Smooth muscle cell (in vitro differentiated cells): ENCODE results near the gene SUSD4. TPM values are rescaled to one million over a fixed set of nuclear protein-coding genes. Genes with fewer than 3 reads are reported as not detected.

Experiments
- DNase-seq: peaks from one replicate; lab custom pipeline; 2025; ENCODE audit not compliant: unreplicated experiment; lab: John Stamatoyannopoulos, UW
- H2AFZ ChIP-seq: fragments of 200-600 bp; sonication (generic); 2 replicates; pipeline ENCODE4 v1.6.0; 2016; ENCODE audit warnings: antibody characterized with exemption, low read depth, mild to moderate bottlenecking
- H3F3A ChIP-seq: fragments of 200-600 bp; sonication (generic); 2 replicates; pipeline ENCODE4 v1.6.0; 2017; ENCODE audit warnings: antibody characterized with exemption, low read depth
- H3K27ac ChIP-seq: fragments of 200-600 bp; sonication (generic); 2 replicates; pipeline ENCODE4 v1.5.1; 2016; ENCODE audit warnings: low read depth, mild to moderate bottlenecking
- H3K27me3 ChIP-seq: fragments of 200-600 bp; sonication (generic); 2 replicates; pipeline ENCODE4 v1.6.1; 2016; ENCODE audit warnings: low read depth, mild to moderate bottlenecking
- H3K36me3 ChIP-seq: fragments of 200-600 bp; sonication (generic); 2 replicates; pipeline ENCODE4 v1.5.1; 2016; ENCODE audit warnings: low read depth
- H3K4me1 ChIP-seq: fragments of 200-600 bp; sonication (generic); 2 replicates; pipeline ENCODE4 v1.5.1; 2016; ENCODE audit warnings: low read depth
- H3K4me2 ChIP-seq: fragments of 200-600 bp; sonication (generic); 2 replicates; pipeline ENCODE4 v1.6.0; 2016; ENCODE audit warnings: mild to moderate bottlenecking
- H3K4me3 ChIP-seq: fragments of 200-600 bp; sonication (generic); 2 replicates; pipeline ENCODE4 v1.5.1; 2016; ENCODE audit warnings: mild to moderate bottlenecking
- H3K79me2 ChIP-seq: fragments of 200-600 bp; sonication (generic); 2 replicates; pipeline ENCODE4 v1.6.0; 2016; ENCODE audit warnings: low read depth, mild to moderate bottlenecking
- H3K9ac ChIP-seq: fragments of 200-600 bp; sonication (generic); 2 replicates; pipeline ENCODE4 v1.6.0; 2016; ENCODE audit warnings: low read depth
- H3K9me3 ChIP-seq: fragments of 200-600 bp; sonication (generic); replicated peaks from 2 replicates; pipeline ENCODE4 v1.5.1; 2016; ENCODE audit warnings: low read depth
- H4K20me1 ChIP-seq: fragments of 200-600 bp; sonication (generic); 2 replicates; pipeline ENCODE4 v1.6.0; 2016; ENCODE audit warnings: low read depth
- CTCF ChIP-seq: fragments of 200-600 bp; sonication (generic); IDR thresholded peaks from 2 replicates; pipeline ENCODE4 v1.5.1; 2017; ENCODE audit warnings: borderline replicate concordance, mild to moderate bottlenecking, antibody characterized with exemption; ENCODE audit not compliant: insufficient read depth, poor library complexity, severe bottlenecking
- WGBS: methylation state at CpG from one replicate; pipeline ENCODE4 v1.1.7; 2016; ENCODE audit warnings: low lambda C conversion rate; 5-methylcytosine and 5-hydroxymethylcytosine counted together
- polyA plus RNA-seq: library from polyadenylated mRNA; unstranded; fragments of >200 nt; fragmentation: Nextera tagmentation; extraction: Ambion mirVana; gene quantifications from 2 replicates; pipeline ENCODE4 v1.2.1, GENCODE V29; 2016
- total RNA-seq: library from RNA; depleted of rRNA; stranded (reverse); fragments of >200 nt; gene quantifications from 2 replicates; pipeline ENCODE4 v1.2.3, GENCODE V29; 2014

SUSD4 gene
- total and polyA plus RNA-seq, 2 experiments from 2014 or later, result 4.5 to 5.1 TPM

- Histone ChIP-seq H3K9ac (no peak overlapping the region), H3F3A (no peaks in the 10 kb centered on the region), H3K36me3 (no peaks in the 10 kb centered on the region), H3K27me3 (no peaks in the 10 kb centered on the region), H3K4me2 (no peak overlapping the region), H3K4me3 (no peak overlapping the region), H3K79me2 (no peaks in the 10 kb centered on the region), H3K27ac (no peak overlapping the region), H4K20me1 (no peaks in the 10 kb centered on the region), H3K9me3 (no peaks in the 10 kb centered on the region), H2AFZ (no peak overlapping the region), H3K4me1 (no peaks in the 10 kb centered on the region)
- no peak for DNase-seq
- WGBS, result 86% methylated on average over 12 of the region's 13 CpGs
- TF ChIP-seq CTCF, result no peak
Measured at GRCh38 chr1:223202376-223203033, 161.5 kb downstream of the SUSD4 start.

- TF ChIP-seq CTCF, result no peak
- DNase-seq, result no peak
- Histone ChIP-seq H3K79me2 (no peaks in the 10 kb centered on the region), H3F3A (no peaks in the 10 kb centered on the region), H2AFZ (no peak overlapping the region), H3K27me3 (no peaks in the 10 kb centered on the region), H3K4me2 (no peak overlapping the region), H3K36me3 (no peaks in the 10 kb centered on the region), H3K9me3 (no peaks in the 10 kb centered on the region), H3K4me1 (no peaks in the 10 kb centered on the region), H4K20me1 (no peaks in the 10 kb centered on the region), H3K27ac (no peak overlapping the region), H3K4me3 (no peak overlapping the region), H3K9ac (no peak overlapping the region)
- WGBS, result 100% methylated on average over 2 of the region's 2 CpGs
Measured at GRCh38 chr1:223201967-223202366, 162.0 kb downstream of the SUSD4 start.

- H3K9ac ChIP-seq, result no peak overlapping the region
- H3K27me3 ChIP-seq, result no peaks in the 10 kb centered on the region
- no peak overlapping the region for H3K4me3 ChIP-seq
- no peaks in the 10 kb centered on the region for H4K20me1 ChIP-seq
- H2AFZ ChIP-seq, result no peak overlapping the region
- 88% methylated on average over 6 of the region's 6 CpGs for WGBS
- no peak for TF ChIP-seq CTCF
- H3K4me2 ChIP-seq, result no peak overlapping the region
- H3K4me1 ChIP-seq, result no peaks in the 10 kb centered on the region
- H3F3A ChIP-seq, result no peaks in the 10 kb centered on the region
- no peaks in the 10 kb centered on the region for H3K9me3 ChIP-seq
- DNase-seq, result no peak
- H3K36me3 ChIP-seq, result no peaks in the 10 kb centered on the region
- no peaks in the 10 kb centered on the region for H3K79me2 ChIP-seq
- H3K27ac ChIP-seq, result no peak overlapping the region
Measured at GRCh38 chr1:223200903-223201302, 163.1 kb downstream of the SUSD4 start.

GRCh38 chr1:223199094-223199647 is 164.8 kb downstream of the SUSD4 start:
- Histone ChIP-seq H3K4me1 (no peaks in the 10 kb centered on the region), H2AFZ (no peak overlapping the region), H3F3A (no peaks in the 10 kb centered on the region), H3K36me3 (no peaks in the 10 kb centered on the region), H3K4me3 (no peak overlapping the region), H3K27me3 (no peaks in the 10 kb centered on the region), H3K9ac (no peak overlapping the region), H4K20me1 (no peaks in the 10 kb centered on the region), H3K79me2 (no peaks in the 10 kb centered on the region), H3K27ac (no peak overlapping the region), H3K4me2 (no peak overlapping the region), H3K9me3 (no peaks in the 10 kb centered on the region)
- no peak for DNase-seq
- TF ChIP-seq CTCF, result no peak
- 82% methylated on average over 2 of the region's 2 CpGs for WGBS
